ENCODE data around the gene HADHA. TPM values are rescaled to one million over a fixed set of nuclear protein-coding genes. Genes with fewer than 3 reads are reported as not detected.

Gene HADHA
- polyA plus RNA-seq (2013, experiment 1 of 2): 77.9 TPM
- 75.7 TPM for polyA plus RNA-seq (2013, experiment 2 of 2)

DNA sequence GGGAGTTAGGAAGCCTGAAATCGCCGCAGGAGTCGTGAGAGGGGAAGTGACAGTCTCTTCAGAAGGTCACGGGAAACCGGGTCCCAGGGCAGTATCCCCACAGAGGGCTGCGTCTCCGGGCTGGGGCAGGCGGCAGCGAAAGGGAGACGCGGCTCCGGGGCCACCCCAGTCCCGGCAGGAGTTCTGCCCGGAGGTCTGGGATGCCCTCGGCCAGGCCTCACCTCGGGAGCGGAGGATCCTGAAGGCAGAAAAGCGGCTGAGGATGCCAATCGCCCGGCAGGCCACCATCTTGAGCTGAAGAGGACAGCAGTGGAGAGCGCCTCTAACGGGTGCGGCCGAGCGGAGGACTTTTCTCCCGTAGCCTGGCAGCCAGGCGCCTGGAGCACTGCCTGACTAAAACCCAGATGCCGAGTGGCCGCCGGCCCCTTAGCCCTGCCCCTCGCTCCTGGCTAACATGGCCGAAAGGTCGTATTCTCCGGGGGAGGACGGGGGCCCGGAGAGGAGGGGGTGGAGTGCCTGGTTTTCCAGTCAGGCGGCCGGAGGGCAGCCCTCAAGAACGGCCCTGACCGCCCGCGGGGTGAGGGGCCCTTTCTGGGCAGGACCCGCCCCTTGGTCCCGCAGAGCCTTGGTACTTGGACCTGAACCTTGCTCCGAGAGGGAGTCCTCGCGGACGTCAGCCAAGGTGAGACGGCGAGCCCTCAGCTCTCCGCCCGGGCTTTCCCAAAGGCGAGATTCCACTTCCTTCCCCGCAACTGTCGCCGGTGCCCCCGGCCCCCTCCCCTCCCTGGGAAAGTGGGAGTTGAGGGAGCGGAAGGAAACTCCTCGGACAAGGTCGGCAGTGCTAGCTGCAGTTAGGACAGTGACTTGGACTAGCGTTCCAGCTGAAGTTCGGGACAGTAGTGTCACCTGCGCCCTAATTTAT lies at the start of gene HADHA, which contains the start of gene HADHB:
Gene HADHA (minus strand): TSS at position 324 of the 922 bp plus-strand sequence. CDS start 36 bp downstream, at position 288.
Gene HADHB (plus strand): TSS at position 631 of the 922 bp plus-strand sequence. CDS start 9,316 bp downstream, outside the sequence.
- H3K27ac ChIP-seq (replicated peaks; ENCODE audit: low read length): peak within 1 kb of the TSS; percentile 79
- H2BK5ac ChIP-seq (ENCODE audit: low read length): peak within 1 kb of the TSS; percentile 89
- H2BK12ac ChIP-seq (ENCODE audit: low read length): no peak within 1 kb of the TSS
- H3K14ac ChIP-seq (ENCODE audit: low read length): peak within 1 kb of the TSS; percentile 39
- peak within 1 kb of the TSS; percentile 97 for H2AFZ ChIP-seq (ENCODE audit: low read length)
- H3K4me3 ChIP-seq (ENCODE audit: low read length in 2 of 2): peak within 1 kb of the TSS; percentile 73 to 87
- peak; percentile 83 for DNase-seq (ENCODE audit: low spot score)
- H3K4me2 ChIP-seq (ENCODE audit: insufficient read depth, low read length, poor library complexity, severe bottlenecking): peak within 1 kb of the TSS; percentile 69
- peaks cover 0 to under 1% of the 10 kb centered on the region in 2 donors for H3K36me3 ChIP-seq (replicated peaks in 1 of 2; ENCODE audit: control insufficient read depth in 2 of 2, insufficient read depth in 2 of 2, low read length in 2 of 2)
- no CpG with 5 or more reads among the region's 63 CpGs for WGBS, 2 donors (ENCODE audit: extremely low coverage in 2 of 2, insufficient read length in 2 of 2, insufficient replicate concordance in 1 of 2)
- peak within 1 kb of the TSS; percentile 90 for H3K18ac ChIP-seq (ENCODE audit: low read length)
- no peak within 1 kb of the TSS for H4K91ac ChIP-seq (ENCODE audit: low read depth, low read length, poor library complexity)
- H3K79me1 ChIP-seq (ENCODE audit: low read depth, low read length): peaks cover 11% of the 10 kb centered on the region
- H3K4ac ChIP-seq (ENCODE audit: low read length): no peak within 1 kb of the TSS
- H3K23ac ChIP-seq (ENCODE audit: low read depth, low read length, poor library complexity): peak within 1 kb of the TSS; percentile 81
- H2BK120ac ChIP-seq (ENCODE audit: low read depth, low read length): no peak within 1 kb of the TSS
- peak within 1 kb of the TSS; percentile 86 for H3K9ac ChIP-seq (ENCODE audit: low read depth, low read length, poor library complexity)
- H3K27me3 ChIP-seq (ENCODE audit: control insufficient read depth in 3 of 3, insufficient read depth in 3 of 3, low read depth in 1 of 3, low read length in 3 of 3): peaks cover 0 to 2% (median 0%) of the 10 kb centered on the region in 3 experiments
- peaks cover 0 to 5% of the 10 kb centered on the region in 2 donors for H3K4me1 ChIP-seq (ENCODE audit: control insufficient read depth in 2 of 2, insufficient read depth in 1 of 2, low read depth in 1 of 2, low read length in 2 of 2)
- H4K8ac ChIP-seq (ENCODE audit: low read depth, low read length): no peak within 1 kb of the TSS
- no peak within 1 kb of the TSS for H2BK15ac ChIP-seq (ENCODE audit: low read length)
- no peak within 1 kb of the TSS for H2AK5ac ChIP-seq (ENCODE audit: low read depth, low read length)
- H3K9me3 ChIP-seq (replicated peaks in 1 of 2; ENCODE audit: control insufficient read depth in 2 of 2, insufficient read depth in 1 of 2, low read depth in 1 of 2, low read length in 2 of 2): no peaks in the 10 kb centered on the region

GRCh38 chr2:26292646-26293045 lies 48.2 kb upstream of the HADHA start:
- Histone ChIP-seq H2AK5ac (ENCODE audit: low read depth, low read length) (no peak overlapping the region), H3K27ac (replicated peaks; ENCODE audit: low read length) (no peak overlapping the region), H3K4me2 (ENCODE audit: insufficient read depth, low read length, poor library complexity, severe bottlenecking) (no peak overlapping the region), H3K79me1 (ENCODE audit: low read depth, low read length) (no peaks in the 10 kb centered on the region), H3K4me1 (ENCODE audit: control insufficient read depth in 2 of 2, insufficient read depth in 1 of 2, low read depth in 1 of 2, low read length in 2 of 2) (no peaks in the 10 kb centered on the region), H3K23ac (ENCODE audit: low read depth, low read length, poor library complexity) (no peak overlapping the region), H3K9me3 (replicated peaks in 1 of 2; ENCODE audit: control insufficient read depth in 2 of 2, insufficient read depth in 1 of 2, low read depth in 1 of 2, low read length in 2 of 2) (no peaks in the 10 kb centered on the region), H2BK5ac (ENCODE audit: low read length) (no peak overlapping the region), H3K36me3 (replicated peaks in 1 of 2; ENCODE audit: control insufficient read depth in 2 of 2, insufficient read depth in 2 of 2, low read length in 2 of 2) (peaks cover 0 to 22% of the 10 kb centered on the region in 2 donors), H2BK120ac (ENCODE audit: low read depth, low read length) (no peak overlapping the region), H2BK12ac (ENCODE audit: low read length) (no peak overlapping the region), H3K4me3 (ENCODE audit: low read length in 2 of 2) (no peak overlapping the region), H2AFZ (ENCODE audit: low read length) (no peak overlapping the region), H4K8ac (ENCODE audit: low read depth, low read length) (no peak overlapping the region), H3K14ac (ENCODE audit: low read length) (no peak overlapping the region), H3K9ac (ENCODE audit: low read depth, low read length, poor library complexity) (no peak overlapping the region), H2BK15ac (ENCODE audit: low read length) (no peak overlapping the region), H3K27me3 (ENCODE audit: control insufficient read depth in 3 of 3, insufficient read depth in 3 of 3, low read depth in 1 of 3, low read length in 3 of 3) (no peaks in the 10 kb centered on the region), H3K18ac (ENCODE audit: low read length) (no peak overlapping the region), H3K4ac (ENCODE audit: low read length) (no peak overlapping the region), H4K91ac (ENCODE audit: low read depth, low read length, poor library complexity) (no peak overlapping the region)
- DNase-seq (ENCODE audit: low spot score): no peak
- no CpG with 5 or more reads among the region's 6 CpGs for WGBS, 2 donors (ENCODE audit: extremely low coverage in 2 of 2, insufficient read length in 2 of 2, insufficient replicate concordance in 1 of 2)

DNA sequence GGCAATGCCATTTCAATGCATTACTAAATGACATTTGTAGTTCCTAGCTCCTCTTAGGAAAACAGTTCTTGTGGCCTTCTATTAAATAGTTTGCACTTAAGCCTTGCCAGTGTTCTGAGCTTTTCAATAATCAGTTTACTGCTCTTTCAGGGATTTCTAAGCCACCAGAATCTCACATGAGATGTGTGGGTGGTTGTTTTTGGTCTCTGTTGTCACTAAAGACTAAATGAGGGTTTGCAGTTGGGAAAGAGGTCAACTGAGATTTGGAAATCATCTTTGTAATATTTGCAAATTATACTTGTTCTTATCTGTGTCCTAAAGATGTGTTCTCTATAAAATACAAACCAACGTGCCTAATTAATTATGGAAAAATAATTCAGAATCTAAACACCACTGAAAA lies 45.6 kb upstream of the HADHA start:
- H3K9me3 ChIP-seq (replicated peaks in 1 of 2; ENCODE audit: control insufficient read depth in 2 of 2, insufficient read depth in 1 of 2, low read depth in 1 of 2, low read length in 2 of 2): no peaks in the 10 kb centered on the region
- H2AK5ac ChIP-seq (ENCODE audit: low read depth, low read length): no peak overlapping the region
- H3K14ac ChIP-seq (ENCODE audit: low read length): no peak overlapping the region
- no peaks in the 10 kb centered on the region for H3K4me1 ChIP-seq (ENCODE audit: control insufficient read depth in 2 of 2, insufficient read depth in 1 of 2, low read depth in 1 of 2, low read length in 2 of 2)
- no peak overlapping the region for H3K4me3 ChIP-seq (ENCODE audit: low read length in 2 of 2)
- no peak overlapping the region for H2BK12ac ChIP-seq (ENCODE audit: low read length)
- no peak overlapping the region for H4K91ac ChIP-seq (ENCODE audit: low read depth, low read length, poor library complexity)
- no peak overlapping the region for H3K18ac ChIP-seq (ENCODE audit: low read length)
- H3K9ac ChIP-seq (ENCODE audit: low read depth, low read length, poor library complexity): no peak overlapping the region
- no peak overlapping the region for H2BK5ac ChIP-seq (ENCODE audit: low read length)
- H3K4ac ChIP-seq (ENCODE audit: low read length): no peak overlapping the region
- peaks cover 2 to 44% of the 10 kb centered on the region in 2 donors for H3K36me3 ChIP-seq (replicated peaks in 1 of 2; ENCODE audit: control insufficient read depth in 2 of 2, insufficient read depth in 2 of 2, low read length in 2 of 2)
- H4K8ac ChIP-seq (ENCODE audit: low read depth, low read length): no peak overlapping the region
- no peaks in the 10 kb centered on the region for H3K79me1 ChIP-seq (ENCODE audit: low read depth, low read length)
- H2AFZ ChIP-seq (ENCODE audit: low read length): no peak overlapping the region
- no CpG with 5 or more reads among the region's 1 CpG for WGBS, 2 donors (ENCODE audit: extremely low coverage in 2 of 2, insufficient read length in 2 of 2, insufficient replicate concordance in 1 of 2)
- no peak overlapping the region for H3K23ac ChIP-seq (ENCODE audit: low read depth, low read length, poor library complexity)
- no peak overlapping the region for H3K4me2 ChIP-seq (ENCODE audit: insufficient read depth, low read length, poor library complexity, severe bottlenecking)
- H2BK15ac ChIP-seq (ENCODE audit: low read length): no peak overlapping the region
- no peak overlapping the region for H2BK120ac ChIP-seq (ENCODE audit: low read depth, low read length)
- H3K27me3 ChIP-seq (ENCODE audit: control insufficient read depth in 3 of 3, insufficient read depth in 3 of 3, low read depth in 1 of 3, low read length in 3 of 3): no peaks in the 10 kb centered on the region
- DNase-seq (ENCODE audit: low spot score): no peak
- no peak overlapping the region for H3K27ac ChIP-seq (replicated peaks; ENCODE audit: low read length)

DNA sequence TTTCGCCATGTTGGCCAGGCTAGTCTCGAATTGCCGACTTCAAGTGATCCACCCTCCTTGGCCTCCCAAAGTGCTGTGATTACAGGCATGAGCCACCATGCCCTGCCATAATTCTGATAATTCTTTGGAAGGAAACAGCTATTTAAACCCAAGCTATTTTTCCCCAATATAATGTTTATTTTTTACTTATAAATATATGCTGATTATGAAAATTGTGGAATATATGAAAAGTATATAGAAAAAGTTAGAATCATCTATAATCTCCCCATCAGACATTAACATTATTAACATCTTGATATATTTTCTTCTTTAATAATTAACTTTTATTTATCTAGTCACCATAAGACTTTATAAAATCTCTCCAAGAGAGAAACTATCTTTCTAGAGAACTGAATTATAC lies 41.5 kb upstream of the HADHA start:
- Histone ChIP-seq H3K4me3 (ENCODE audit: low read length in 2 of 2) (no peak overlapping the region), H2AK5ac (ENCODE audit: low read depth, low read length) (no peak overlapping the region), H2BK5ac (ENCODE audit: low read length) (no peak overlapping the region), H3K27me3 (ENCODE audit: control insufficient read depth in 3 of 3, insufficient read depth in 3 of 3, low read depth in 1 of 3, low read length in 3 of 3) (no peaks in the 10 kb centered on the region), H2AFZ (ENCODE audit: low read length) (no peak overlapping the region), H3K14ac (ENCODE audit: low read length) (no peak overlapping the region), H4K8ac (ENCODE audit: low read depth, low read length) (no peak overlapping the region), H3K4me2 (ENCODE audit: insufficient read depth, low read length, poor library complexity, severe bottlenecking) (no peak overlapping the region), H3K23ac (ENCODE audit: low read depth, low read length, poor library complexity) (no peak overlapping the region), H2BK120ac (ENCODE audit: low read depth, low read length) (no peak overlapping the region), H3K4me1 (ENCODE audit: control insufficient read depth in 2 of 2, insufficient read depth in 1 of 2, low read depth in 1 of 2, low read length in 2 of 2) (no peaks in the 10 kb centered on the region), H3K4ac (ENCODE audit: low read length) (no peak overlapping the region), H3K27ac (replicated peaks; ENCODE audit: low read length) (no peak overlapping the region), H3K18ac (ENCODE audit: low read length) (no peak overlapping the region), H3K79me1 (ENCODE audit: low read depth, low read length) (no peaks in the 10 kb centered on the region), H3K36me3 (replicated peaks in 1 of 2; ENCODE audit: control insufficient read depth in 2 of 2, insufficient read depth in 2 of 2, low read length in 2 of 2) (peaks cover 5 to 83% of the 10 kb centered on the region in 2 donors), H2BK12ac (ENCODE audit: low read length) (no peak overlapping the region), H4K91ac (ENCODE audit: low read depth, low read length, poor library complexity) (no peak overlapping the region), H2BK15ac (ENCODE audit: low read length) (no peak overlapping the region), H3K9ac (ENCODE audit: low read depth, low read length, poor library complexity) (no peak overlapping the region), H3K9me3 (replicated peaks in 1 of 2; ENCODE audit: control insufficient read depth in 2 of 2, insufficient read depth in 1 of 2, low read depth in 1 of 2, low read length in 2 of 2) (no peaks in the 10 kb centered on the region)
- WGBS, 2 donors (ENCODE audit: extremely low coverage in 2 of 2, insufficient read length in 2 of 2, insufficient replicate concordance in 1 of 2): no CpG with 5 or more reads among the region's 3 CpGs
- no peak for DNase-seq (ENCODE audit: low spot score)
